Fibroblast of villous mesenchyme (primary cell): ENCODE data around the gene NELFE. TPM values are rescaled to one million over a fixed set of nuclear protein-coding genes. Genes with fewer than 3 reads are reported as not detected.
"Not testable (repeated sequence)": the region's sequence is repeated elsewhere in the genome, so short reads cannot be mapped to it uniquely, and the experiment has no call there.

ENCODE experiments used
- DNase-seq: peaks from one replicate; pipeline ENCODE4 v3.0.0-alpha.2; 2010; ENCODE audit warnings: low read depth
- H3K4me3 ChIP-seq: 2 replicates; pipeline ENCODE4 v1.5.1; 2011; ENCODE audit warnings: low read depth, mild to moderate bottlenecking, low read length
- CTCF ChIP-seq: IDR thresholded peaks from 2 replicates; pipeline ENCODE4 v1.5.1; 2012; ENCODE audit warnings: low read depth, mild to moderate bottlenecking, low read length; ENCODE audit not compliant: insufficient read depth
- total RNA-seq: library from RNA; depleted of rRNA; stranded (reverse); fragments of >200 nt; gene quantifications from 2 replicates; pipeline ENCODE4 v1.2.3, GENCODE V29; 2012

Gene NELFE
- total RNA-seq, 1 donor, result 106 TPM

DNA sequence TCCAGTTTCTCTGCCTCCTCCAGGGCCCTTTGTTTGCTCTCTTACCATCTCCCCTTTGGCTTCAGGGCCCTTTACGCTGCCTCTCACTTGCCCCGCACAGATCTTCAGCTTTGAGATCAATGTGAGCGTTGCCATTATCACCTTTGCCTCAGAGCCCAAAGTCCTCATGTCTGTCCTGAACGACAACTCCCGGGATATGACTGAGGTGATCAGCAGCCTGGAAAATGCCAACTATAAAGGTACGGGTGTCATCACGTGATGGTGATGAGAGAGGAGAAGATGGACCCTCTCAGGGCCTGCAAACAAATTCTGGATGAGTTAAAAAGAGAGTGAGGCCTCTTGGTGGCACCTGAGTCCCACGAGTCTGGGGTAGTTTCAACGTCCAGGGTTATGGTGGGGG, 22.9 kb downstream of the NELFE start:
- no peak overlapping the region for H3K4me3 ChIP-seq
- TF ChIP-seq CTCF, result no peak
- no peak for DNase-seq

- TF ChIP-seq CTCF, result no peak
- no peak overlapping the region for H3K4me3 ChIP-seq
- DNase-seq, result no peak
Measured at GRCh38 chr6:31935021-31935420, 23.8 kb downstream of the NELFE start.

DNA sequence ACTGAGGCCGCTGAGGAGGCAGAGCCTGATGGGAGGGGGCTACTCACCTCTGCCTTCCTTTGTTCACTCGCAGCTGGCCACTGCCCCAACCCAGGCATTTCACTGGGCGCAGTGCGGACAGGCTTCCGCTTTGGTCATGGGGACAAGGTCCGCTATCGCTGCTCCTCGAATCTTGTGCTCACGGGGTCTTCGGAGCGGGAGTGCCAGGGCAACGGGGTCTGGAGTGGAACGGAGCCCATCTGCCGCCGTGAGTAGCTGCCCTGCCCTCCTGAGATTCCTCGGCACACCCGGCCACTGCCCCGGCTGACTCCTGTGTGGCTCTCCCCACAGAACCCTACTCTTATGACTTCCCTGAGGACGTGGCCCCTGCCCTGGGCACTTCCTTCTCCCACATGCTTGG, 25.2 kb downstream of the NELFE start:
- no peak for TF ChIP-seq CTCF
- DNase-seq, result no peak
- H3K4me3 ChIP-seq, result no peak overlapping the region

- not testable (repeated sequence) for H3K4me3 ChIP-seq, DNase-seq
Measured at GRCh38 chr6:31932137-31932536, 26.6 kb downstream of the NELFE start.

GRCh38 chr6:31930962-31931361, 27.8 kb downstream of the NELFE start:
- H3K4me3 ChIP-seq, result no peak overlapping the region
- no peak for DNase-seq
- no peak for TF ChIP-seq CTCF

GRCh38 chr6:31928672-31928939, 30.2 kb downstream of the NELFE start:
- DNase-seq, result no peak
- no peak overlapping the region for H3K4me3 ChIP-seq

DNA sequence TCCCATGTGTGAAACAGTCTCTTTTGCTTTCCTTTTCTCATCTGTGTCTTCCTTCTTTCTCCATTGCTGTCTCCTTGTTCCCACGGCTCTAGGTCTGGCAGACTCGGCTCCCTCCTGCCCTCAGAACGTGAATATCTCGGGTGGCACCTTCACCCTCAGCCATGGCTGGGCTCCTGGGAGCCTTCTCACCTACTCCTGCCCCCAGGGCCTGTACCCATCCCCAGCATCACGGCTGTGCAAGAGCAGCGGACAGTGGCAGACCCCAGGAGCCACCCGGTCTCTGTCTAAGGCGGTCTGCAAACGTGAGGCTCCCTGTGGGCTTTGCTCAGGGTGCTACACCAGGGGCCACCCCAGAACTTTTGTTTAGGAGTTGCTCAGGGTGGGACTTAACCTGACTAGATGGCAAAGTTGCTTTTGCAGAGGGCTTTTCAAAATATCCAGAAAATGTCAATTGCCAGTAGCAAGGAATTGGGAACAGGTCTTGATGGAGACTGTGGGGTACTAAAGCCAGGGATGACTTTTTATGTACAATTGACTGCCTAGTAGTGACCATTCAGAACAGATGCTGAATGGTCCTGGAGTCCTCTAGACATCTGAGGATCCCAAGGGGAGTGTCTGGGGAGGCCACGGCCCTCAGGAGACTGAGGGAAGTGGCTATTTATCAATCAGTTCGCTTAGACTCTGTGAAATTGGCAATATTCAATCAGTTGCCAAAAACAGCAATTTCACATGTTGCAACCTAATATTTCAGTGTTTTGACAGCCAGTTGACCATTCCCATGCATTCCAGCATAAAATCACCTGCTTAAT, 30.7 kb downstream of the NELFE start:
- DNase-seq, result no peak
- TF ChIP-seq CTCF, result no peak
- peak overlapping the region; percentile 33 for H3K4me3 ChIP-seq

More at GRCh38 chr6:31928672-31928939, 30.2 kb downstream of the NELFE start:
- TF ChIP-seq CTCF, result no peak
